Measurements from ENCODE around the gene REXO5. TPM values are rescaled to one million over a fixed set of nuclear protein-coding genes. Genes with fewer than 3 reads are reported as not detected.
"Not testable (repeated sequence)": the region's sequence is repeated elsewhere in the genome, so short reads cannot be mapped to it uniquely, and the experiment has no call there.

REXO5 gene
- 3.5 TPM for polyA plus RNA-seq (2013, experiment 1 of 2; ENCODE audit: insufficient read length)
- polyA plus RNA-seq (2013, experiment 2 of 2; ENCODE audit: insufficient read length): 1.3 TPM

- peak; percentile 97 for DNase-seq
Observed at GRCh38 chr16:20806168-20807050, at the start of gene REXO5, which contains the start of gene ERI2. Gene REXO5, plus strand, starts transcription at chr16:20806527. Its CDS starts 427 bp downstream, at chr16:20806954. Gene ERI2, minus strand, starts transcription at chr16:20806472. Its CDS starts 42 bp downstream, at chr16:20806430.

- no peak for DNase-seq
Observed at GRCh38 chr16:20760346-20760745, 46.0 kb upstream of the REXO5 start.

GRCh38 chr16:20761175-20761574, 45.2 kb upstream of the REXO5 start:
- no peak for DNase-seq

- DNase-seq: no peak
Observed at GRCh38 chr16:20762404-20763123, 43.8 kb upstream of the REXO5 start.

- peak; percentile 70 for DNase-seq
Observed at GRCh38 chr16:20763461-20764232, 42.7 kb upstream of the REXO5 start, which contains the start of gene ACSM3. Gene ACSM3, plus strand, starts transcription at chr16:20764014. Its CDS starts 6,021 bp downstream, at chr16:20770035.

GRCh38 chr16:20764448-20764847, 41.9 kb upstream of the REXO5 start:
- not testable (repeated sequence) for DNase-seq

GRCh38 chr16:20765732-20766131, 40.6 kb upstream of the REXO5 start:
- no peak for DNase-seq

- no peak for DNase-seq
Observed at GRCh38 chr16:20766294-20766693, 40.0 kb upstream of the REXO5 start.

- no peak for DNase-seq
Observed at GRCh38 chr16:20767577-20767976, 38.8 kb upstream of the REXO5 start.

- DNase-seq: no peak
Observed at GRCh38 chr16:20768121-20768520, 38.2 kb upstream of the REXO5 start.

GRCh38 chr16:20768818-20769217, 37.5 kb upstream of the REXO5 start:
- no peak for DNase-seq

- DNase-seq: no peak
Observed at GRCh38 chr16:20773679-20774078, 32.6 kb upstream of the REXO5 start.

- DNase-seq: peak; percentile 60
Observed at GRCh38 chr16:20774703-20775362, 31.5 kb upstream of the REXO5 start.

- DNase-seq: no peak
Observed at GRCh38 chr16:20781697-20782096, 24.6 kb upstream of the REXO5 start.

- no peak for DNase-seq
Observed at GRCh38 chr16:20782470-20782869, 23.9 kb upstream of the REXO5 start.

- no peak for DNase-seq
Observed at GRCh38 chr16:20784204-20784603, 22.1 kb upstream of the REXO5 start.

GRCh38 chr16:20789130-20789529, 17.2 kb upstream of the REXO5 start:
- no peak for DNase-seq

- peak; percentile 11 for DNase-seq
Observed at GRCh38 chr16:20791923-20792612, 14.3 kb upstream of the REXO5 start.

GRCh38 chr16:20798364-20798763, 8.0 kb upstream of the REXO5 start:
- no peak for DNase-seq

- DNase-seq: peak; percentile 12
Observed at GRCh38 chr16:20799599-20799998, 6.7 kb upstream of the REXO5 start.

GRCh38 chr16:20801278-20801677, 5.0 kb upstream of the REXO5 start:
- DNase-seq: no peak
